ENCODE data around the gene THADA.

THADA gene

GRCh38 chr2:43228756-43229659 lies 366.8 kb downstream of the THADA start:
- DNase-seq, result no peak

- no peak for DNase-seq
Observed at GRCh38 chr2:43228321-43228751, 367.5 kb downstream of the THADA start.

- DNase-seq, result no peak
Observed at GRCh38 chr2:43227830-43228281, 368.0 kb downstream of the THADA start.

- DNase-seq, result peak; percentile 83 to 94 (median 93)
Observed at GRCh38 chr2:43226955-43227829, 368.6 kb downstream of the THADA start.

GRCh38 chr2:43226558-43226954 lies 369.3 kb downstream of the THADA start, which contains the start of gene ZFP36L2:
ZFP36L2 (minus strand) TSS chr2:43226606; CDS start chr2:43226315, 291 bp downstream.
- DNase-seq, result peak; percentile 98

- DNase-seq, result peak; percentile 57 to 88 (median 87)
Observed at GRCh38 chr2:43225788-43226557, 369.9 kb downstream of the THADA start.

- peak in 1 of 3 experiments; percentile 24 for DNase-seq
Observed at GRCh38 chr2:43225093-43225787, 370.6 kb downstream of the THADA start.

- DNase-seq, result no peak
Observed at GRCh38 chr2:43224571-43225092, 371.2 kb downstream of the THADA start.

- no peak for DNase-seq
Observed at GRCh38 chr2:43224131-43224570, 371.7 kb downstream of the THADA start.

- no peak for DNase-seq
Observed at GRCh38 chr2:43223521-43224001, 372.3 kb downstream of the THADA start.

GRCh38 chr2:43222475-43223309 lies 373.1 kb downstream of the THADA start:
- DNase-seq, result no peak

- DNase-seq, result peak; percentile 37 to 64 (median 45)
Observed at GRCh38 chr2:43221763-43222474, 373.9 kb downstream of the THADA start.

- peak in 1 of 3 experiments; percentile 42 for DNase-seq
Observed at GRCh38 chr2:43221124-43221762, 374.6 kb downstream of the THADA start.

- no peak for DNase-seq
Observed at GRCh38 chr2:43220760-43221123, 375.1 kb downstream of the THADA start.

- no peak for DNase-seq
Observed at GRCh38 chr2:43220229-43220751, 375.5 kb downstream of the THADA start.

- peak; percentile 15 to 92 (median 92) for DNase-seq
Observed at GRCh38 chr2:43219383-43220228, 376.2 kb downstream of the THADA start.

GRCh38 chr2:43218702-43219382 lies 377.0 kb downstream of the THADA start:
- DNase-seq, result peak in 2 of 3 experiments; percentile 63 to 69
